Measurements from ENCODE around the gene GAPT. TPM values are rescaled to one million over a fixed set of nuclear protein-coding genes. Genes with fewer than 3 reads are reported as not detected.
"Not testable (repeated sequence)": the region's sequence is repeated elsewhere in the genome, so short reads cannot be mapped to it uniquely, and the experiment has no call there.

Gene GAPT
- total and polyA plus RNA-seq, 2 donors (not counting 1 experiment from before 2014, with no cell fraction given): not detected

- Histone ChIP-seq H3K4me1 (ENCODE audit: control insufficient read depth, extremely low read depth, insufficient read depth, low read length) (no peaks in the 10 kb centered on the region), H3K27me3 (ENCODE audit: control insufficient read depth, insufficient read depth, low read length) (no peaks in the 10 kb centered on the region), H3K36me3 (ENCODE audit: control insufficient read depth, insufficient read depth, low read length) (no peaks in the 10 kb centered on the region), H2AFZ (ENCODE audit: low read length) (no peak overlapping the region), H3K9me3 (ENCODE audit: control insufficient read depth, insufficient read depth, low read depth, low read length) (no peaks in the 10 kb centered on the region), H3K4me3 (replicated peaks in 1 of 4; ENCODE audit: control extremely low read depth in 1 of 4, insufficient read depth in 1 of 4, low read depth in 3 of 4, low read length in 4 of 4) (no peak overlapping the region), H3K79me2 (ENCODE audit: control insufficient read depth, insufficient read depth, low read length) (no peaks in the 10 kb centered on the region), H4K20me1 (ENCODE audit: control insufficient read depth, extremely low read depth, insufficient read depth, low read length) (no peaks in the 10 kb centered on the region), H3K27ac (ENCODE audit: insufficient read depth, low read length) (no peak overlapping the region), H3K4me2 (ENCODE audit: extremely low read depth, insufficient read depth, low read length) (no peak overlapping the region), H3K9ac (ENCODE audit: insufficient read depth, low read length) (no peak overlapping the region)
- no peak for DNase-seq (ENCODE audit: low read depth in 2 of 2)
- no peak for TF ChIP-seq EZH2 (IDR thresholded peaks at IDR 0.05; ENCODE audit: low read length, missing control alignments)
- TF ChIP-seq, protein P1, sequence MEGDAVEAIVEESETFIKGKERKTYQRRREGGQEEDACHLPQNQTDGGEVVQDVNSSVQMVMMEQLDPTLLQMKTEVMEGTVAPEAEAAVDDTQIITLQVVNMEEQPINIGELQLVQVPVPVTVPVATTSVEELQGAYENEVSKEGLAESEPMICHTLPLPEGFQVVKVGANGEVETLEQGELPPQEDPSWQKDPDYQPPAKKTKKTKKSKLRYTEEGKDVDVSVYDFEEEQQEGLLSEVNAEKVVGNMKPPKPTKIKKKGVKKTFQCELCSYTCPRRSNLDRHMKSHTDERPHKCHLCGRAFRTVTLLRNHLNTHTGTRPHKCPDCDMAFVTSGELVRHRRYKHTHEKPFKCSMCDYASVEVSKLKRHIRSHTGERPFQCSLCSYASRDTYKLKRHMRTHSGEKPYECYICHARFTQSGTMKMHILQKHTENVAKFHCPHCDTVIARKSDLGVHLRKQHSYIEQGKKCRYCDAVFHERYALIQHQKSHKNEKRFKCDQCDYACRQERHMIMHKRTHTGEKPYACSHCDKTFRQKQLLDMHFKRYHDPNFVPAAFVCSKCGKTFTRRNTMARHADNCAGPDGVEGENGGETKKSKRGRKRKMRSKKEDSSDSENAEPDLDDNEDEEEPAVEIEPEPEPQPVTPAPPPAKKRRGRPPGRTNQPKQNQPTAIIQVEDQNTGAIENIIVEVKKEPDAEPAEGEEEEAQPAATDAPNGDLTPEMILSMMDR (conservative IDR thresholded peaks at IDR 0.05 in 1 of 2, IDR thresholded peaks at IDR 0.05 in 1 of 2; ENCODE audit: low read depth in 1 of 2, low read length in 2 of 2): no peak
Measured at GRCh38 chr5:58530942-58531490, 39.8 kb downstream of the GAPT start.

DNA sequence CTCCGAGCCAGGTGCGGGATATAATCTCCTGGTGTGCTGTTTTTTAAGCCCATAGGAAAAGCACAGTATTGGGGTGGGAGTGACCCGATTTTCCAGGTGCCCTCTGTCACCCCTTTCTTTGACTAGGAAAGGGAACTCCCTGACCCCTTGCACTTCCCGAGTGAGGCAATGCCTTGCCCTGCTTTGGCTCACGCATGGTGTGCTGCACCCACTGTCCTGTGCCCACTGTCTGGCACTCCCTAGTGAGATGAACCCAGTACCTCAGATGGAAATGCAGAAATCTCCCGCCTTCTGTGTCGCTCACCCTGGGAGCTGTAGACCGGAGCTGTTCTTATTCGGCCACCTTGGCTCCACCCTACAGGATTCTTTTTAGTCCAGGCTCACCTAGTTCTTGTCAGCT is 50.7 kb downstream of the GAPT start:
- not testable (repeated sequence) for H3K4me1 ChIP-seq (ENCODE audit: control insufficient read depth, extremely low read depth, insufficient read depth, low read length); H3K79me2 ChIP-seq (ENCODE audit: control insufficient read depth, insufficient read depth, low read length); H2AFZ ChIP-seq (ENCODE audit: low read length); H3K4me2 ChIP-seq (ENCODE audit: extremely low read depth, insufficient read depth, low read length); H3K9me3 ChIP-seq (ENCODE audit: control insufficient read depth, insufficient read depth, low read depth, low read length); H4K20me1 ChIP-seq (ENCODE audit: control insufficient read depth, extremely low read depth, insufficient read depth, low read length); H3K4me3 ChIP-seq (replicated peaks in 1 of 4; ENCODE audit: control extremely low read depth in 1 of 4, insufficient read depth in 1 of 4, low read depth in 3 of 4, low read length in 4 of 4); H3K27ac ChIP-seq (ENCODE audit: insufficient read depth, low read length); H3K36me3 ChIP-seq (ENCODE audit: control insufficient read depth, insufficient read depth, low read length); H3K27me3 ChIP-seq (ENCODE audit: control insufficient read depth, insufficient read depth, low read length); H3K9ac ChIP-seq (ENCODE audit: insufficient read depth, low read length); DNase-seq (ENCODE audit: low read depth in 2 of 2)

DNA sequence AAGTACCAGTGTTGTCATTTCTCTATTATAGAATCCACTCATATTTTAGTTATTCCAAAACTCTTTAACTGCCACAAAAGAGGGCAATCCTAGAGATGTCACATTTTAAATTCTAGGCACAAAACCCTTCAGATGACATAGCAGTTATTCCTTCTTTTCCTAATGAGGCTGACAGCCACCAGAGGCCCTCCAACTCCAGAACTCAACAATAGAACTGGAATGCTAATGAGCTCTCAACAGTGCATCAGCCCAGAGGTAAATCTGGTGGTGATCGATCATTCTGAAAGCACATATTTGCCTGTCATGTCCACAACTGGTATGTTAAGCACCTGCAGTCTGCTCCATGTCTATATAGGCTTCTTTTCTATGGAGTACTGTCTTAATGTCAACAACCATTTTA is 51.5 kb downstream of the GAPT start:
- Histone ChIP-seq H3K79me2 (ENCODE audit: control insufficient read depth, insufficient read depth, low read length) (no peaks in the 10 kb centered on the region), H3K27ac (ENCODE audit: insufficient read depth, low read length) (no peak overlapping the region), H2AFZ (ENCODE audit: low read length) (no peak overlapping the region), H3K4me1 (ENCODE audit: control insufficient read depth, extremely low read depth, insufficient read depth, low read length) (no peaks in the 10 kb centered on the region), H4K20me1 (ENCODE audit: control insufficient read depth, extremely low read depth, insufficient read depth, low read length) (no peaks in the 10 kb centered on the region), H3K4me2 (ENCODE audit: extremely low read depth, insufficient read depth, low read length) (no peak overlapping the region), H3K27me3 (ENCODE audit: control insufficient read depth, insufficient read depth, low read length) (no peaks in the 10 kb centered on the region), H3K4me3 (replicated peaks in 1 of 4; ENCODE audit: control extremely low read depth in 1 of 4, insufficient read depth in 1 of 4, low read depth in 3 of 4, low read length in 4 of 4) (no peak overlapping the region), H3K9me3 (ENCODE audit: control insufficient read depth, insufficient read depth, low read depth, low read length) (no peaks in the 10 kb centered on the region), H3K36me3 (ENCODE audit: control insufficient read depth, insufficient read depth, low read length) (no peaks in the 10 kb centered on the region), H3K9ac (ENCODE audit: insufficient read depth, low read length) (no peak overlapping the region)
- TF ChIP-seq, protein P1 (conservative IDR thresholded peaks at IDR 0.05 in 1 of 2, IDR thresholded peaks at IDR 0.05 in 1 of 2; ENCODE audit: low read depth in 1 of 2, low read length in 2 of 2): no peak
- no peak for TF ChIP-seq EZH2 (IDR thresholded peaks at IDR 0.05; ENCODE audit: low read length, missing control alignments)
- no peak for DNase-seq (ENCODE audit: low read depth in 2 of 2)
